Measurements from ENCODE around the gene SERTAD2. TPM values are rescaled to one million over a fixed set of nuclear protein-coding genes. Genes with fewer than 3 reads are reported as not detected.
A peak's percentile ranks its signal among the peaks of the same experiment; 100 is the strongest.

Gene SERTAD2
- total RNA-seq, 1 experiment from 2014 or later = 10.3 TPM

DNA sequence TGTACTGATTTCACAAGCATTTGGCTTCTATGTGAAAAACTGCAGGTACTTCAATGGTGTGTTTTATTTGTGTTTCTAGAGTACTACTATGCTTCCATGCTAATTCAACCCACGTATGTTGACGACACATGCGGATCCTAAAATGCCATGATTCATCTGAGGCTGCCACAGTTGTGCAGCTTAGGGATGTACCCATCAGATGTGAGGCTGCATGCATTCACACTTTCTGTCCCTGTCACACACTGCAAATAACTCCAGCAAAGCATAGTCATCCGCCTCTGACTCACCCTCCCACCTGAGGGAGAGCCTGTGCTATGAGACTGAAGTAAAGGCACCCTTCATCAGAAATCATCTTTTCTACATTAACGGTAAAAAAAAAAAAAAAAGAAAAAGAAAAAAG is 22.1 kb upstream of the SERTAD2 start:
- peak; percentile 68 for DNase-seq (ENCODE audit: low spot score)

- no peak for DNase-seq (ENCODE audit: low spot score)
Measured at GRCh38 chr2:64672708-64673107, 19.0 kb upstream of the SERTAD2 start.

DNA sequence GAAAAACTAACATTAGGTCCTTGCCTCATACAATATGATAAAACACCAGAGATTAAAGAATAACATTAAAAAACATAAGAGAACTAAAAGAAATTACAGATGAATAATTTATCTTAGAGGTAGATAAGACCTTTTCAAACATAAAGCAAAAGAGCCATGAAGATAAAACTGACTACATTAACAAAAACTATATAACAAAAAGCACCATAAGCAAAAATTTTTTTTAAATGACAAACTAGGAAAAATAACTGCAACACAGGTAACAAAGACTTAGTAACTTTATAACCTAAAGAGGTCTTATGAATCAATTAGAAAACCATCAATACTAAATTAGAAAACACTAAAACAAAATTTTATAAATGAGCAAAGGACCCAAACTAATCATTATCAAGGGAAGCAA is 16.3 kb upstream of the SERTAD2 start:
- DNase-seq (ENCODE audit: low spot score) = no peak

- DNase-seq (ENCODE audit: low spot score) = no peak
Measured at GRCh38 chr2:64669288-64669687, 15.6 kb upstream of the SERTAD2 start.

GRCh38 chr2:64668542-64668941 is 14.8 kb upstream of the SERTAD2 start:
- no peak for DNase-seq (ENCODE audit: low spot score)

- DNase-seq (ENCODE audit: low spot score) = no peak
Measured at GRCh38 chr2:64667535-64667934, 13.8 kb upstream of the SERTAD2 start.

- no peak for DNase-seq (ENCODE audit: low spot score)
Measured at GRCh38 chr2:64666810-64667438, 13.2 kb upstream of the SERTAD2 start.

GRCh38 chr2:64665709-64666108 is 12.0 kb upstream of the SERTAD2 start:
- DNase-seq (ENCODE audit: low spot score) = no peak

DNA sequence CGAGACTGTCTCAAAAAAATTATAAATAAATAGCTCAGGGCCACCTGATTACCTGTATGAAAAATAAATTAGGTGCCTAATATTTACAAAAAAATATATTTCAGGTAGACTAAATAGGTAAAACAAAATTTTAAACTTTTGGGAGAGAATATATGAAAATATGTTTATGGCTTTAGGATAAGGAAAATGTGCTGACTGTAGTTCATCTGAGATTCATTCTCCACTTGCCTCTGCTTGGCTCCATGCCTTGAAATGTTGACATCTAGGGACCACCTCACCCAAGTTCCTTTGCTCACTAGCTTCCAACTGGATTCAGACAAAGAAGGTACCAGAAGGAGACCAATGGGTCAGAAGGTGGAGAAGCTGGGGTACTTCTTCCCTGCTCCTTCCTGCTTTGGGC is 9.7 kb upstream of the SERTAD2 start:
- DNase-seq (ENCODE audit: low spot score) = no peak

DNA sequence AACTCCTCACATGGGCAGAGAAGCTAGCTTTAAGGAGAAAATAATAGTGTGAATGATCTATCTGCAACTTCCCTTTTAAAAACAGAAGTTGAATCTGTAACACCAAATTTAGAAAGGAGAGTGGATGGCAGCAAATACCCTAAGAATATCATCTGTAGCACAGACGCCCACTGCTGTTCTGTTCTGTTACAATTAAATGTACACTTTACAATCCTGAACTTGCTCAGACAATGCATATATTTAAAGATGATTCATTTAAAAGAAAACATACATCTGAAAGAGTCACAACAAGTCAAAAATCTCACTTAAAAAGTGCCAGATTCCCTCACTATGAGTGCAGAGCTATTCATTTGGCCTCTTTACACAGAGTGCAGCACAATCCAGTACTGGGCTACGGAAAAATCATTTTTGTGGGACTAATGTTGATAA is 8.0 kb upstream of the SERTAD2 start:
- DNase-seq (ENCODE audit: low spot score) = no peak

DNA sequence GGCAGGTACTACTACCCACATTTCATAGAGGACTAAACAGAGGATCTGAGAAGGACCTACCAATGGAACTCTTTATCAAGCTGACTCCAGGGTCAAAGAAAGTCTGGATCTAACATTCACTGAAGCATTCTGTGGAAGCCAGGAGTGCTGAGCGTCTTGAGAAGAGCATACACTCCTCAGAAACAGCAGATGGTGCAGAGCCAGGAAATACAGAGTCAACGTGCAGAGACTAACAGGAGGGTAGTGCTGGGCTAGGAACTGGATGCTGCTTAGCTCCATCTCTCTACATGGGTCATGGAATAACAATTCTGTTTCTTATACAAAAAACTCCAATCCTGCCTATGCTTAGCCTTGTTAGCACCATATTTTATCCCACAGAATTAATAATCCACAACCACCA is 5.5 kb upstream of the SERTAD2 start:
- DNase-seq (ENCODE audit: low spot score) = no peak

- DNase-seq (ENCODE audit: low spot score) = no peak
Measured at GRCh38 chr2:64658269-64658668, 4.6 kb upstream of the SERTAD2 start.

- no peak for DNase-seq (ENCODE audit: low spot score)
Measured at GRCh38 chr2:64657411-64657810, 3.7 kb upstream of the SERTAD2 start.

- DNase-seq (ENCODE audit: low spot score) = no peak
Measured at GRCh38 chr2:64656379-64656778, 2.7 kb upstream of the SERTAD2 start.

DNA sequence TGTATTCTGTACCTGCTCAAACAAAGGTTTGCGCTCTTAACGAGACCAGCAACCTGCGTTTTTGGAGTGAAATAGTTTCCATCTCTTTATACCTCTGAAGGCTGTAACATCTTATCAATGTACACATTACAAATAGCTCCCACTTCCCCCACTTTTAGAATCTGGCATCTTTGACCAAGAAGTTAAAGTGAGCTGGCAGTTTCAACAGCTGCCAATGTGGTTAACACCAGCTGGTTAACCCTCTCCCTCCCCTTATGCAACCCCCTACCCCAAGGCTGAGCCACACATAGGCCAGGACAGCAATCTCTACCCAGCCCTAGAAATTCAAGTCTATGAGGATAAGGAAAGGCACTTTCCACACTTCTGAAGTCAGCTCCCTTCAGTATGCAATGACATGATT is 2.2 kb upstream of the SERTAD2 start:
- DNase-seq (ENCODE audit: low spot score) = no peak

GRCh38 chr2:64655018-64655664 is 1.4 kb upstream of the SERTAD2 start:
- peak; percentile 27 for DNase-seq (ENCODE audit: low spot score)

DNA sequence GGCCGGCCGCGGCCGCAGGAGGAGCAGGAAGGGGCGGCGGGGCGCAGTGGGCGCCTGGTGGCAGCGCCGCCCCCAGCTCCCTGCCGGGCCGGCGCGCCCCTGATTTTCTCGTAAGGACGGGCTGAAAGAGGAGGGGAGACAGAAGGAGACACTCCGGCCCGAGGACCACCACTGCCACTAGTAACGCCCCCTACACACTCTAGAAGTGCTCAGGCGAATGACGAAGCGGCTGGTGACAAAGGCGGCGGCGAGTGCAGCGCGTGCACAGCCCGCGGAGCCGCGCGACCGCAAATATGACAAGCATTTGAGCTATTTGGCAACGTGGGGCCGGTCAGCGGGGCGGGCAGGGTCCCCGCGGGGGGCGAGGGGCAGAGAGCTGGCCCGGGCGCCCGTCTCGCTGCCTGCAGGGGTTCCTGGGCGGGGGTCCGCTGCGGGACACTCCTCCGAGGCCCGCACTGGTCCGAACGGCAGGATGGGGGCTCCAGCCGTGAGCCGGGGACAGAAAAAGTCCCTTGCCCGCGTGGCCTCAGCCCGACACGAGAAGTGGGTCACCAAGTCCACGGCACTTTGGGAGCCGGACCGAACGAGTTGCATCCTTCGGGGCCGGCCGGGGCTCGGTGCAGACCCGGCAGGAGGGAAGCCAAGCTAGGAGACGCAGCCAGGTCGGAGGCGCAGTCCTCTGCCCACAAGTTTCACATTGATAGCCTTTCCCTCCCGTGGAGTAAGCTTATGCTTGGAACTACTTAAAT is 524 bp upstream of the SERTAD2 start:
- DNase-seq (ENCODE audit: low spot score) = peak; percentile 83

DNA sequence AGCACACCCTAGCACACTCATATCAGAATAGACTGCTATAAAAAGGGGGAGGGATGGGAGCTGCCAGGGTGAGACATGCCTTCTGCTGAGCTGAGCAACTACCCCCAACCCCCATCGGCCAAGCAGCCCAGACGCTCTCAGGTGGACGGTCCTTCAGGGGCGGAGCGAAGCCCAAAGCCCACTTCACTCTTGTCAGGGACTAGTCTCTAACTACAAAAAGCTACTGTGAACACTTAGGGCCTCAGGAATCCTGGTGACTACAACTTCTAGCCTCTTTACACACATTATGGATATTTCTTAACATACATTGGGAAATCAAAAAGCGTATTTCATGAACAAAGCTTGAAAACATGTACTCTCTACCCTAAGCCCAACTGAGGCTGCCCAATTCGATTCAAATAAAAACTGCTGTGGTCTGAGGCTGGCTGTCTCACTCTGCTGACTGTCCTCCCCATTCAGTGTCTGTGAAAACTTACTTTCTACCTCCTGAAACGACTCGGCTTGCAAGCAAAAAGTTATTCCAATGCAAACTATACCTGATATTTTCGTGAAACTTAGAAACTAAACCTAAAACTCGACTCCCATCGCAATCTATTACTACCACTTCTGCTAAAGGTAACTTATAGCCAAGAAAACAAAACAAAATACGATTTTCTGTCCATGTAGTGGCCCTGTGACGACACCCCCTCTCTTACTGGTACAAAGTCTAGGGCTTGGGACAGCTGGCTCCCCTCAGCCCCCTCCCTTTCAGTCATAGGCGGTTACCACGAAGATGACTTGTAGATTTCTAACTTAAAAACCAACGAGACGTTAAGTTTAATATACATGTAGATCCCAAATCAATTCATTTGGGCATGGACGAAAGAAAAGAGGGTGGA is 1.2 kb downstream of the SERTAD2 start:
- peak; percentile 62 for DNase-seq (ENCODE audit: low spot score)

DNA sequence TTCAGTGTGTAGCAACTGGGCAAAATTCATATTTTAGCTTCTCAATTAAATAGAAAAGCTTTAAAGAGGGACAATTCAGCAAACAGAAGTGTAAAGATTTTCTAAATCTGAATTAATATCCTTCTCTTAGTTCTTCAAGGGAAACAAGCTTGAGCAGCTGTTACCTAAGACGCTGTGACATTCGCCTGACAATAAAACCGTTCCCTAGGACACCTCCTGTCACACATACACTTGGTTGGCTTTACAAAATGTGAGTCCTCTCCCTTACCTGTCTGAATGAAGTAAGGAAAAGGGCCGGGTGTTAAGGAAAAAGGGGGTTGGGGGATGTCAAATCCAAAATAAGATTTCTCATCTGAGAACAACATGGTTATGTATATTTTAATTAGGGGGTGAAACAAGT is 2.1 kb downstream of the SERTAD2 start:
- no peak for DNase-seq (ENCODE audit: low spot score)

DNA sequence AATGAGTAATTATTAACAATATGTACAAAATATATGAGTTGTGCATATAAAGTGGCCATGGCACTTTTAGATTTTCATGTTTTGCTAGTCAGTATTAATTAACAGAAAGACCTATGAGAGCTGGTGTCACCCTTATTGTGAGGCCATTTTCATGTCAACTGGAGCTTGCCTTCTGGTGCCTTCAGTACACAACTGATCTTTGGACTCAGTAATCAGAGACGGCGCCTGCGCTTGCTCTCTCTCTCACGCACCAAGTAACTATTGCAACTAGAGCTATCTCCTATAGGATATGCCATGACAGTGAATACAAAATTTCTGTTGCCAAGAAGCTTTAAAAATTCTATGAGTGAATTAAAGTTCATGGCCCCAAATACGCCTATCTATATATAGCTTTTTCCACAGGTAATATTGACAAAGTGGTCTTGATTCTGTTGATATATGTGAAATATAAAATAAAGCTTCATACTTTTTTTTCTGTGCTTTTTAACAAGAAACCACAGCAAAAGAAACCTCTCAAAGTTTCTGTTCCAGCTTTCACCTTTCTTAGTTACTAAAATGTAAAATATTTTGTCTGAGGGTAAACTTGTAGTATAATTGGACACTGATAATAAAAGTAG is 2.9 kb downstream of the SERTAD2 start:
- no peak for DNase-seq (ENCODE audit: low spot score)

DNA sequence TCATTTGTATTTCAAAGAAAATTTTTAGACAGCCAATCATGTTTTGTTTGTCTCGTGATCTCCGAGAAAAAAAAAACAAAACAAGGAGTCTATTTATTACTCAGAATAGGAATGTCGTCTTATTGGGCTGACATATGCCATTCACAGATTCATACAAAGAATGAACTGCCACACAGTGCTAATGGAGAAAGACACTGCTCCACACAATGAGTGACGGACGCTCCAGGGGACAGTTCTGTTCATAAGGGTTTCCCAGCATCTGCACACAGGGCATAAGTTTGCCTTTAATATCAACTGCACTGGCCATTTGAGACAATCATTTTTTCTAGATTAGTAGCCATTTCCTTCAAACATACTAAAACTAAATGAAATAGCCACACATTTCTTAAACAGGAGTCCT is 3.4 kb downstream of the SERTAD2 start:
- no peak for DNase-seq (ENCODE audit: low spot score)

GRCh38 chr2:64649626-64650025 is 4.1 kb downstream of the SERTAD2 start:
- DNase-seq (ENCODE audit: low spot score) = no peak
